KMS-11 (cell line): ENCODE measurements around the gene RBFOX2.
A peak's percentile ranks its signal among the peaks of the same experiment; 100 is the strongest.

Source experiments
- H2AFZ ChIP-seq: fragments of 200-600 bp; sonication (generic); 2 replicates; pipeline ENCODE4 v1.6.1; 2016; ENCODE audit warnings: antibody characterized with exemption, mixed run types, low read depth
- H3K27ac ChIP-seq: fragments of 200-600 bp; sonication (generic); 2 replicates; pipeline ENCODE4 v1.6.1; 2016; ENCODE audit warnings: mild to moderate bottlenecking, mixed run types
- H3K27me3 ChIP-seq: fragments of 200-600 bp; sonication (generic); 2 replicates; pipeline ENCODE4 v1.6.1; 2017; ENCODE audit warnings: mild to moderate bottlenecking, low read depth, mixed run types, moderate library complexity; ENCODE audit not compliant: insufficient read depth
- H3K36me3 ChIP-seq: fragments of 200-600 bp; sonication (generic); 2 replicates; pipeline ENCODE4 v1.6.1; 2017; ENCODE audit warnings: mild to moderate bottlenecking, mixed run types; ENCODE audit not compliant: insufficient read depth
- H3K4me1 ChIP-seq: fragments of 200-600 bp; sonication (generic); 2 replicates; pipeline ENCODE4 v1.6.1; 2016; ENCODE audit warnings: mild to moderate bottlenecking, low read depth, mixed run types; ENCODE audit not compliant: poor library complexity, severe bottlenecking
- H3K4me2 ChIP-seq: fragments of 200-600 bp; sonication (generic); 2 replicates; pipeline ENCODE4 v1.7.0; 2016; ENCODE audit warnings: mild to moderate bottlenecking, mixed run types
- H3K4me3 ChIP-seq: fragments of 200-600 bp; sonication (generic); IDR thresholded peaks from 2 replicates; pipeline ENCODE4 v1.6.1; 2017; ENCODE audit warnings: low read depth, low read length, mixed read lengths; ENCODE audit not compliant: insufficient read depth
- H3K79me2 ChIP-seq: fragments of 200-600 bp; sonication (generic); 2 replicates; pipeline ENCODE4 v1.6.1; 2016; ENCODE audit warnings: low read depth, mixed run types; ENCODE audit not compliant: insufficient read depth
- H3K9ac ChIP-seq: fragments of 200-600 bp; sonication (generic); 2 replicates; pipeline ENCODE4 v1.6.1; 2016; ENCODE audit warnings: mild to moderate bottlenecking, mixed run types
- H4K20me1 ChIP-seq: fragments of 200-600 bp; sonication (generic); 2 replicates; pipeline ENCODE4 v1.6.1; 2016; ENCODE audit warnings: mild to moderate bottlenecking, mixed run types; ENCODE audit not compliant: insufficient read depth
- CTCF ChIP-seq: fragments of 200-600 bp; sonication (generic); conservative IDR thresholded peaks from 2 replicates; pipeline ENCODE4 v1.6.1; 2017; ENCODE audit warnings: low read depth, mild to moderate bottlenecking, antibody characterized with exemption, low read length, moderate library complexity, mixed read lengths

Gene RBFOX2

GRCh38 chr22:35846804-35847203, 181.8 kb downstream of the RBFOX2 start:
- no peak overlapping the region for H2AFZ ChIP-seq
- H3K36me3 ChIP-seq, result no peaks in the 10 kb centered on the region
- no peak overlapping the region for H3K4me2 ChIP-seq
- no peaks in the 10 kb centered on the region for H4K20me1 ChIP-seq
- H3K79me2 ChIP-seq, result 0 out of 2 replicates have a peak, but pooled peaks cover 4% of the 10 kb centered on the region
- no peak for TF ChIP-seq CTCF
- H3K9ac ChIP-seq, result no peak overlapping the region
- H3K27ac ChIP-seq, result no peak overlapping the region
- H3K4me1 ChIP-seq, result peaks cover 25% of the 10 kb centered on the region
- no peaks in the 10 kb centered on the region for H3K27me3 ChIP-seq
- no peak overlapping the region for H3K4me3 ChIP-seq

- Histone ChIP-seq H3K27me3 (no peaks in the 10 kb centered on the region), H3K4me1 (peaks cover 31% of the 10 kb centered on the region), H3K4me3 (no peak overlapping the region), H2AFZ (no peak overlapping the region), H3K4me2 (no peak overlapping the region), H3K36me3 (no peaks in the 10 kb centered on the region), H3K79me2 (0 out of 2 replicates have a peak, but pooled peaks cover 4% of the 10 kb centered on the region), H3K27ac (no peak overlapping the region), H4K20me1 (no peaks in the 10 kb centered on the region), H3K9ac (no peak overlapping the region)
- TF ChIP-seq CTCF, result no peak
Measured at GRCh38 chr22:35844886-35845285, 183.7 kb downstream of the RBFOX2 start.

- Histone ChIP-seq H3K79me2 (no peaks in the 10 kb centered on the region), H3K27me3 (no peaks in the 10 kb centered on the region), H3K27ac (no peak overlapping the region), H3K4me3 (no peak overlapping the region), H3K9ac (no peak overlapping the region), H3K4me1 (peaks cover 45% of the 10 kb centered on the region), H4K20me1 (no peaks in the 10 kb centered on the region), H3K4me2 (no peak overlapping the region), H2AFZ (no peak overlapping the region), H3K36me3 (no peaks in the 10 kb centered on the region)
- TF ChIP-seq CTCF, result peak; percentile 63
Measured at GRCh38 chr22:35842954-35843353, 185.7 kb downstream of the RBFOX2 start.

GRCh38 chr22:35842519-35842913, 186.1 kb downstream of the RBFOX2 start:
- no peak overlapping the region for H3K4me3 ChIP-seq
- TF ChIP-seq CTCF, result no peak
- 0 out of 2 replicates have a peak overlapping the region, but pooled peaks have one; percentile 9 for H3K4me2 ChIP-seq
- no peaks in the 10 kb centered on the region for H4K20me1 ChIP-seq
- H3K36me3 ChIP-seq, result no peaks in the 10 kb centered on the region
- H3K4me1 ChIP-seq, result peaks cover 45% of the 10 kb centered on the region
- no peaks in the 10 kb centered on the region for H3K79me2 ChIP-seq
- H3K27ac ChIP-seq, result no peak overlapping the region
- no peak overlapping the region for H2AFZ ChIP-seq
- H3K9ac ChIP-seq, result no peak overlapping the region
- H3K27me3 ChIP-seq, result no peaks in the 10 kb centered on the region
